Astrocyte of the spinal cord (primary cell): Measurements from ENCODE around the gene ABCB8.

Experiments used
- DNase-seq: peaks from one replicate; pipeline ENCODE4 v3.0.0; 2011; ENCODE audit warnings: low read depth, low spot score
- H3K4me3 ChIP-seq: 2 replicates; pipeline ENCODE4 v1.5.1; 2011; ENCODE audit warnings: low read depth, mild to moderate bottlenecking, low read length, moderate library complexity
- in situ Hi-C: cut with HindIII; loops from 2 replicates; pipeline ENCODE4 v1.10.0; 2017; ENCODE audit warnings: low sequenced_read_pairs
- TF ChIP-seq, protein P1 (sequence below): IDR thresholded peaks from 2 replicates; pipeline ENCODE4 v1.5.1; 2012; ENCODE audit warnings: low read depth, mild to moderate bottlenecking, low read length, inconsistent platforms

Gene ABCB8

GRCh38 chr7:151063212-151063561 lies 34.9 kb downstream of the ABCB8 start:
- TF ChIP-seq, protein P1, sequence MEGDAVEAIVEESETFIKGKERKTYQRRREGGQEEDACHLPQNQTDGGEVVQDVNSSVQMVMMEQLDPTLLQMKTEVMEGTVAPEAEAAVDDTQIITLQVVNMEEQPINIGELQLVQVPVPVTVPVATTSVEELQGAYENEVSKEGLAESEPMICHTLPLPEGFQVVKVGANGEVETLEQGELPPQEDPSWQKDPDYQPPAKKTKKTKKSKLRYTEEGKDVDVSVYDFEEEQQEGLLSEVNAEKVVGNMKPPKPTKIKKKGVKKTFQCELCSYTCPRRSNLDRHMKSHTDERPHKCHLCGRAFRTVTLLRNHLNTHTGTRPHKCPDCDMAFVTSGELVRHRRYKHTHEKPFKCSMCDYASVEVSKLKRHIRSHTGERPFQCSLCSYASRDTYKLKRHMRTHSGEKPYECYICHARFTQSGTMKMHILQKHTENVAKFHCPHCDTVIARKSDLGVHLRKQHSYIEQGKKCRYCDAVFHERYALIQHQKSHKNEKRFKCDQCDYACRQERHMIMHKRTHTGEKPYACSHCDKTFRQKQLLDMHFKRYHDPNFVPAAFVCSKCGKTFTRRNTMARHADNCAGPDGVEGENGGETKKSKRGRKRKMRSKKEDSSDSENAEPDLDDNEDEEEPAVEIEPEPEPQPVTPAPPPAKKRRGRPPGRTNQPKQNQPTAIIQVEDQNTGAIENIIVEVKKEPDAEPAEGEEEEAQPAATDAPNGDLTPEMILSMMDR: no peak
- peak; percentile 44 for DNase-seq
- in situ Hi-C loops: no loop called here
- no peak overlapping the region for H3K4me3 ChIP-seq

GRCh38 chr7:151064454-151064853 lies 36.2 kb downstream of the ABCB8 start:
- no peak overlapping the region for H3K4me3 ChIP-seq
- TF ChIP-seq, protein P1: no peak
- no peak for DNase-seq
- in situ Hi-C loops: no loop called here

GRCh38 chr7:151064993-151065392 lies 36.7 kb downstream of the ABCB8 start:
- H3K4me3 ChIP-seq: no peak overlapping the region
- TF ChIP-seq, protein P1: no peak
- in situ Hi-C loops: no loop called here
- no peak for DNase-seq

GRCh38 chr7:151065516-151065915 lies 37.3 kb downstream of the ABCB8 start:
- TF ChIP-seq, protein P1: no peak
- in situ Hi-C loops: no loop called here

GRCh38 chr7:151066273-151066974 lies 38.2 kb downstream of the ABCB8 start:
- DNase-seq: no peak
- H3K4me3 ChIP-seq: no peak overlapping the region
- TF ChIP-seq, protein P1: no peak
- in situ Hi-C loops: no loop called here

More at GRCh38 chr7:151065516-151065915, 37.3 kb downstream of the ABCB8 start:
- no peak overlapping the region for H3K4me3 ChIP-seq
- DNase-seq: no peak

- no peak overlapping the region for H3K4me3 ChIP-seq
- DNase-seq: no peak
- TF ChIP-seq, protein P1: no peak
- in situ Hi-C loops: no loop called here
Measured at GRCh38 chr7:151068069-151068773, 40.0 kb downstream of the ABCB8 start.
